DMS 273 (cell line): Measurements from ENCODE around the gene ZFHX3.

Source experiments
- DNase-seq: peaks from one replicate; lab custom pipeline; 2025; ENCODE audit not compliant: unreplicated experiment; lab: John Stamatoyannopoulos, UW

Gene ZFHX3

DNA sequence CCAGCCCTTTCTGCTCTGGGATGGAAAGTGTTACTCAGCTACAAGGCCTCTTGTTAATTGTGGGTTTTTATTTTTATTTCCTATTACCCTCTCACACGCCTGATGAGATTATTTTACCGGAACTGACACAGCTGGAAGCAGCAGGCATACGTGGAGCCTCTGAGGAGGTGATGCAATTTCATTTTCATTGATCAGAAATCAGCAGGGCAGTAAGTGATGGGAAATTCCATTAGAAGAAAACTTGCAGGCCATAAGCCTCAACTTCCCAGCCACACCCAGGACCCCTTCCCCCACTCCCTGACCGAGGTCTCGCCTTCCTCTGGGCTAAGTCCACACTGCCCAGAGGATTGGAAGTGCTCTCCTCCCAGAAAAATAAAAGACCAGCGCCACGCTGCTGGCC lies 69.7 kb downstream of the ZFHX3 start:
- DNase-seq = no peak

DNA sequence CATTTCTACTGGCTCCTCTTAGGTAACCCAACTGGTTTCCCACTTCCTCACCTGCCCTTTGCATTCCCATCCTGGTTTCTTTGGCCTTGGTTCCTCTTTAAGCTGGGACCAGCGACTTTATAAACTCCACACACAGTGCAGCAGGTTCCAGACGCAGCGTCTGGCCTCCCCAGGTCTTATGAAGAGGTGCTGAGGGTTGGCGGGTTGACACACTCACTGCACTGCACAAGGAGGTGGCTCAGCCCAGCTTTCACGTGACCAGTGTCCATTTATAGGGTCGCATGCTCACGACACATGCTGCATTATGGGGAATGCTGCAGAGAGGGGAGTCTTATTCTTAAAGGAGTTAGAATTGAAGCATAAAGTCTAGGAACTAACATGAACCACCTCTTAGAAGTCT lies 70.8 kb downstream of the ZFHX3 start:
- no peak for DNase-seq

DNA sequence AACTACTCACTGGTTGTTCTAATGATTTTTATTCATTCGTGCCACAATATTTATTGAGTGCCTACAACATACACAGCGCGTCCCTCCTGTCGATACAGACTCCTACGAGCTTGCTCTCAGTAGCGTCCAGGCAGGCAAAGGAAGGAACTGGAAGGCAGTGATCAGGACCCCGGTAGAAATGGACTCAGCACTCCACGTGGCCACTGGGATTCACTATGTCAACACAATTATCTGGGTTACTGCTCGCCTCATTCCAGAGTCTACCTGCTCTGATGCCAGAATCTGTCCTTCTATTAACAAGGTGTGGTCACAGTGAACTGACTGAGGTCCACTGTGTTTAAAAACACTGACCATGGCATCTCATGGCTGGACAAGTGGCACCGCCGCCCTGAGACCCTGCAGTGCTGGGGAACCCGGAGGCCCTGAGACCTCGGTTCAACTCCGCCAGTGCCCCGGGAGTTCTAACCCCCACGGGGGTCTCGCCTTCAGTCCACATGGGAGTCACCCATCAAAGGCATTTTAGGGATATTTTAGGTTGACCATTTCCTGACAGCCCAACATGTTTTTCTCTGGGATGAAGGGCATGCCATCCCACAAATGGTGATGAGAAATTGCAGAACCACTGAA lies 71.4 kb downstream of the ZFHX3 start:
- DNase-seq = no peak

DNA sequence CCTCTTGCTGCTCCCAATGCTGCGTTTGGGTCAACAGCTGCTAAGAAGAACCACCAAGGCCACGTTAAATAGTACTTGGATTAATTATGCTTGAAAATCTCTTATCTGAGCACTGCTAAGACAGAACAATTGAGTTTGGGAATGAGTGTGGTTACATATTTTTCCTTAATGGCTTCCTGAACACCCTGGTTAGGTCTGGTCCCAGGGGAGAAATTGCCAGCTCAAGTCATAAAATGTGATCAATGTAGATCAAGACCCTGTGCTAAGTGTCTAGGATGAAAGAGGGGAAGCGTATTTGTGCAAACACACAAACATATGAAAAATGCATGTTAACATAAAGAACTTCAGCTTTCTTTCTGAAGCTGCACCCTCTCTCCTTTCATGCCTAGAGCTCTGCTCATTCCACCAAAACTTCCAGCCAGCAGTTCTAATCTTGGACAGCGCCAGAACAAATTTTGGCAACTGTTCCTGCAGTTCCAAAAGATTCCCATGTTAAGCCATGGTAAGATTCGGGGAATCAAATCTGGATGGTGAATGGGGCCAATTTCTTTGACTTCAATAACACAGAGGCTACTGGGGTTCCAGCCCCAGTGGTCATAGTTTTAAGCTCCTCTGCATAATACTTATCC lies 72.0 kb downstream of the ZFHX3 start:
- no peak for DNase-seq

DNA sequence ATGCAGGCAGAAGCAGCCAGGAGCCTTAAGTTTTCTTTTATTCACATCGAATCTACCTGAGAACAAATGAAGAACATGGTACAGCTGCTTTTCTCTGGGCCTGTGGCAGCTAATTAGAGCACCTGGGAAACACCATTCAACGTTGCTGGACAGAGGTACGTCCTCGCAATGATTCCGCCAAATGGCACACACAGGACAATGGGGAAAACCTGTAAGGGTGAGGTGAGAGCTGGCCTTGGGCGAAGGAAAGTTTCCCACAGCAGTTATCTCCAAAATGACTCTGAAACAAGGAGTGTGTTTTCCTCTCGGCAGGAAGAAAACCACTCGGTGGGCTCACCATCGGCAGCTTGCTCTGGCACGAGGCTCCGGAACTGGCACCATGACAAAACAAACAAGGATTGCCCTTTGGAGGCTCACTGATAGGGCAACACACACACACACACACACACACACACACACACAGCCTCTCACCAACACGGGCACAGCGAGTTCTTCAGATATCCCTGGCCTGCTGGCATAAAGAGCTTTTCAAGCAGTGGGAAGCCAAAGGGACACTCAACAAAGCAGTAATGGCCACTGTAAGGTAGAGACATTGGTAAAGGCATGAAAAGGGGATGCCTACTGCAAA lies 73.7 kb downstream of the ZFHX3 start:
- no peak for DNase-seq

DNA sequence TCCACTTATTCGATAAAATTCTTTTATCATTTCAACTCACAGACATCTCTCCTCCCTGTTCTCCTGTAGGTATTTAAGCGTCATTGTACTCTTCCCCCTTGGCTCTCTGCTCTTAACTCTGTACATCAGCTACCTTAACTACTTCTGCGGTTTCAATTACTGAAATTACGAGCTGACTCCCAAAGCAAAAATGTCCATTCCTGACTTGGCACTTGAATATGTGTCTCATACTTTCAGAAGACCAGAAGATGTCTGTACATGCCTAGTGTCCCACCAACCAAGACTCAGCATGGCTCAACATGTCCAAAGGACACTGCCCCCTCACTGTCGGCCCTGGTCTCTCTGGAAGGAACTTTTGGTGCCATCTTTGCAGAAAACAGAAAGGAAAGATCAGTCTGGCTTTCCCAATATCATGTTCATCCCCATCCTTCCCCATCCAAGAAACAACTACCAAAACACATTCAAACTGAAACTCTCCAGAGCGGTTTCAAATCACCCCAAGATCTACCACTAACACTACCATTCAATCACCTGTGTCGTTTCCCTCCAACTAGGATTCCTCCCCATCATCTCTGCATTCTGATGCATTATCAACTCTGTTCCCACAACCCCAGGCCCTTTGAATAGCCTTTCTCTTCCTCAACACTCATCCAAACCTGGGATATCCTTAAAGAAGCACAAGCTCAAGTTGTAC lies 74.9 kb downstream of the ZFHX3 start:
- DNase-seq = no peak

DNA sequence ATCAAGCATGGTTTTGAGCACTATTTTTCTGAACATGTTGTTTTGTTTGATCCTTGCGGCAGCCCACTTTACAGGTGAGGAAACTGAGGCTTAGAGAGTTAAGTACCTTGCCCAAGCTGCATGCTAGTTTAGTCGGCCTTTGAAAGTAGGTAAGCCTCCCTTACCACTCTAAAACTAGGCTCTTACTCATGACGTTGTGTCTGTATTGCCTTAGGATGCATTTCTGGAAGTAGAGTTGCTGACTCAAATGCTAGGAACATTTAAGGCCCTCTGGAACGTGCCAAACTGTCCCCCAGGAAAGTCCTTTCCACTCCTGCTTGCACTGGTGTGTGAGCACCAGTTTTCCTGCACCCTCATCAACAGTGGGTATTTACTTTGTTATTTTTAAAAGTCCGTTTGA lies 76.6 kb downstream of the ZFHX3 start:
- DNase-seq = no peak

DNA sequence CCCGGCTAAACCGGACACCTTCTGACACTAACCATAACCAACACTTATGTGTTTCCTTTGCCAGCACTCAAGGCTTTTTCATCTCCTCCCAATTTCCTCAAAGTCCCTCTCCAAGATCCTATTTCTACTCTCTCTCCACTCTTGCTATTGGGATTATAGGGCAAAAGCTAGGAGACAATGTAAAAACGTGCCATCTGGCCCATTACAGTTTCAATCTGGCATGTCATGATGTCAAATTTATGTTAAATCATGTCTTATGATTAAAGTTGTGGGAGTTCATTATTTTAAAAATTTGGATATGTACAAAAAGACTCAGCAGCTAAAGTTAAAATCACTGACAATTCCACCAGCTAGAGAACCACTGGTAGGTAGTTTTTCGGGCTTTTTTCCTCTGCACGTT lies 77.3 kb downstream of the ZFHX3 start:
- peak; percentile 40 for DNase-seq

DNA sequence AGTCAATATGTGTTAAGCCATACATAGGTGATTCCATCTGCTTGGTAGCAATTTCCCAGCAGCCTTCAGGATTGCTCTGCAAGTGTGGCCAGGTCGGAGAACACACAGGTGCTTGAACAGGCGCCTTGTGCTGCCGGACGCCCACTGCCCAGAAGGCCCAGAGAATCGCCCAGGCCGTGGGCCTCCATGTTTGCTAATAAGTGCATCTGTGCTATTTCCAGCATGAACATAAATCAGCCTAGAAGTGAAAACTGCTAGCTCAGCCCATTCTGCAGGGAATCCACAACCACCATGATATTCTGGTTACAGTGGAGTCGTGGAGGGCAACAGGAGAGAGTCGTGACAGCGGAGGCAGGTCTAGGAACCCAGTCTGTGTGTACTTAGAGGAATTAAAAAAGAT lies 78.1 kb downstream of the ZFHX3 start:
- DNase-seq = no peak

DNA sequence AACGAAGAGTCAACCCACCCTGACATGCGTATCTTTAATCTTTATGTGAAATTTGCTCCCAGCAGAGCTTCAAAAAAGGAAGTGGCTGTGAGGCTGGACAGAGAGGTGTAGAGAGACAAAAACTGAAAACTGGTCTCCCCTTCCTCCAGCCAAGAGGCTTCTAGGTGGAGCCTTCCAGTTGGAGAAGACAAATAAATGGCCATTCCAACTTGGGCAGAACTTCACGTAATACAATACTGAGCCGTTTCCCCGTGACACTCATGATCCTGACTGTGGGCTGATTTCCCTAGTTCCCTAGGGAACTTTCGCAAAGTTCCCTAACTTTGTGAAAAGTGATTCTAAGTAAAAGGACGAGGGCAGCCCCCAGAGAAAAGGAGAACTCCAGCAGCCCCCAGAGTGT lies 78.8 kb downstream of the ZFHX3 start:
- no peak for DNase-seq

DNA sequence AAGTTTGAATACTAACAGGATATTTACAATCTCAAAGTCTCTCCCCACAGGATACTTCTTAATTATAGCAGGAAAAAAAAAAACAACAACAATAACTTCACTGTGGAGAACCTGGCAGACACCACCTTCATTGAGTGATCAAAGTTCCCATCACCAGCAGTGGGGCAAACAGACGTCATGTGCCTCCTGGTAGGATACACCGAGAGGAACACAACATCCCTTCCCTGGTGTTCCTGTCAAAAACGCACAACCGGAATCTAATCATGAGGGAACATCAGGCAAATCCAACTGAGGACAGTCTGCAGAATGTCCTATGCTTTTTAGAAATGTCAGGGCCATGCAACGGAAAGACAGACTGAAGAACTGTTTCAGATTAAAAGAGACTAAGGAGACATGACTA lies 80.0 kb downstream of the ZFHX3 start:
- no peak for DNase-seq

DNA sequence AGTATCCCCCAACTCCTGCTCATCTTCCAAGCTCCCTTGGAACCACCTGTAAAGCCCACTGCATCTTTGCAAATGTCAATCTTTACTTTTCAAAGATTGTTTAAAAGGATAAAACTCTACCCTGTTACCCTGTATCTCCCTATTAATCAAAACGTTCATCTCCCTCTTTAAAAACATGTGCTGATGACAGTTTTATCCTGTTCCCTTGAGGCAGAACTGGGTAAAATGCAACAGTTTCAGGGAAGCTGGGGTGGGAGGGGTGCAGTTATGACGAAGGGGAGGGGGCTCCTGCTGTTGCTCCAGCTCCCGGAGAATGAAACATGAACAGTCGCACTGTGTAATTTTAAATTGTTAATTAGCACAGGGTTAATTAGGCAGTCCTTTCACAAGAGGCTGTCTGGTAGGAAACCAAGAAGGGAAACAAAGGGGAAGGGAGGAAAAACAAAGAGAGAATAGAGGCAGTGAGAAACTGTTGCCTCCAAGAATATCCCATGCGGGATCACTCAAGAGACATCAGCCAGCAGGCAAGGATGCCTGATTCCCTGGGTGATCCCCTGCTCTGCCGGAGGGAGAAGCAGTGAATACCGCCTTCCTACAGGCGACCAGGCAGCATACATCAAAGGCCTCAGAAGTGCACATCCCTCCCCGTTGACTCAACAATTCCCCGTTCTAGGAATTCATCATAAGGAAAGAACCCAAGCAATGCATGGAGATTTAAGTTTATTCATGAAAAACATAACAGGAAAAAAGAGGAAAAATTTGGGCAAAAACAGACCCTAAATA lies 84.2 kb downstream of the ZFHX3 start:
- no peak for DNase-seq

DNA sequence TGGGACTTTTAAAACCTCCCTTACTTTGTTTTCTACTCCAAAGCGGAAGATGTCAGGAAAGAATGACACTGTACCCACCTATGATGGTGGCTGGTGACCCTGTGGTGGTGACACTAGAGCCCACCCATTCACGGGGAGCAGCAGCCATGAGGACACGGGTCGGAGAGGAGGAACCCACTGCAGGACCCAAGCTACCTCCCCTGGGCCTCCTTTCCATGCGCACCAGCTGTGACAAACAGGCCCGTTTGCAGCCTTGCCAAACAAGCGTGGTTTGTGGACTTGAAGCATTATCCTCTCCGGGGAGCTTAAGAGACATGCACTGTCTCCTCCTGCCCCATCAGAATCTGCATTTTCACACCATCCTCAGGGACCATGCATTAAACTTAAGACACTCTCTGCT lies 85.6 kb downstream of the ZFHX3 start:
- DNase-seq = no peak

DNA sequence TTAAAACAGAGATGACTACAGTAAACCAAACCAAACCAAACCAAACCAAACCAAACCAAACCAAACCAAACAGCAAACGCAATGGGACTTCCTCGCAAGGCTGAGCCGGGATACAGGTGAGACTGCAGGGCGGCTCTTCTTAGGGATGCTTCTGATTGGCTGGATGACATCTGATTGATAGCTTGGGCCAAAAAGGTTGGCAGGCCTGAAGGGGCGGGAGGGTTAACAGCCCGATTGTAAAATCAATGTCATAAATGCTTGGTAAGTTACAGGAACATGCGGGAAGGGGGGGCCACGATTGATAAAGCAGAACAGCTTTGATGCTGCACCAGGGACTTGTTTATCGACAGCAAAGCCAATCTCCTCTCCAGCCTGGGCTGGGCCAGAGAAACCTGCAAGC lies 86.1 kb downstream of the ZFHX3 start:
- peak; percentile 38 for DNase-seq

DNA sequence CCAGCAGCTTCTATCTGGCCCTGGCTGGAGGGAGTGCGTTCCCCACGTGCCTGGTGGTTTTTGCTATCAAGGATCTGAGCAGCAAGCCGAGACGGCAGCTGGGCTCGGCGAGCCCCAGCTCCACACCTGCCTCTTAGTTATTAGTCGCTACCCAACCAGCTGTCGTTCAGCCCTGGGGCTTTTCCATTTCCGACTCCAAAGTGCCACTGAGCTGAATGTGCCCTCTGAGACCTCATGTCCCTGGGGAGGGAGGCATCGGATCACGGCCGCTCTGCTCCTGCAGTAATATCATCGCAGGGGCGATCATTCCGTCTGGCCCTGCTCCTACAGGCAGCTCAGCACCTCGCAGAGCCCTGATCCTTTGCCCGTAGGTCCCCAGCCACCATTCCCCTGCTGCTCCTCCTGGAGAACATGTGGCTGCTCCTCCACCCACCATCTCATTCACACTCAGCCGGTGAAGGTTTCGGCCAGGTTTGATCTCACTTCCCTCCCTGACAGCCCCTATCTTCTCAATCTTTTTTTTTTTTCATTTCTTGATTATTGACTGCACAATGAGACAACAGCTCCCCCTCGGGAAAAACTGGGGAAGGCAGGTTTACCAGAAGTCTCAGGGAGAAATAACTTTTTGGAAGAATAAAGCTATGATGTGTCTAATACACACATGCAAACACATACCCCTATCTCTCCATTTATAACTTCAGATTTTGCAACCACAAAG lies 86.7 kb downstream of the ZFHX3 start:
- peak; percentile 96 for DNase-seq

DNA sequence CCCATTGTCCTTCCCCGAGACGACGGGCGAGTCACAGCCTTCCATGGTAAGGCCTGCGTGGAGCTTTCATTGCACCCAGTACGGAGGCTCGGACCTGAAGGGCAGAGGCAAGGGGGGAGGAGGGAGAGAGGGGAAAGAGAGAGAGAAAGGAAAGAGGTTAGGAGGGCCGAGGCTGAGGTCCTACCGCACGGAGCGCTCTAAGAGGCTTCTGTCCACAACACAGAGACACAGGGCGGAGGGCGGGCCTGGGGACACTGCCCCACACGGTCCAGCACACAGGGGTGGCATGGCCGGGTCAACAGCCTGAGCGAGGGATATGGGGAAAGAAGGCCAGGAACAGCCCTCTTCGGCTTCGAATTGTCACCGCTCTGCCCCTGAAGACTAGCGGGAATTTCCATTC lies 87.8 kb downstream of the ZFHX3 start:
- no peak for DNase-seq

DNA sequence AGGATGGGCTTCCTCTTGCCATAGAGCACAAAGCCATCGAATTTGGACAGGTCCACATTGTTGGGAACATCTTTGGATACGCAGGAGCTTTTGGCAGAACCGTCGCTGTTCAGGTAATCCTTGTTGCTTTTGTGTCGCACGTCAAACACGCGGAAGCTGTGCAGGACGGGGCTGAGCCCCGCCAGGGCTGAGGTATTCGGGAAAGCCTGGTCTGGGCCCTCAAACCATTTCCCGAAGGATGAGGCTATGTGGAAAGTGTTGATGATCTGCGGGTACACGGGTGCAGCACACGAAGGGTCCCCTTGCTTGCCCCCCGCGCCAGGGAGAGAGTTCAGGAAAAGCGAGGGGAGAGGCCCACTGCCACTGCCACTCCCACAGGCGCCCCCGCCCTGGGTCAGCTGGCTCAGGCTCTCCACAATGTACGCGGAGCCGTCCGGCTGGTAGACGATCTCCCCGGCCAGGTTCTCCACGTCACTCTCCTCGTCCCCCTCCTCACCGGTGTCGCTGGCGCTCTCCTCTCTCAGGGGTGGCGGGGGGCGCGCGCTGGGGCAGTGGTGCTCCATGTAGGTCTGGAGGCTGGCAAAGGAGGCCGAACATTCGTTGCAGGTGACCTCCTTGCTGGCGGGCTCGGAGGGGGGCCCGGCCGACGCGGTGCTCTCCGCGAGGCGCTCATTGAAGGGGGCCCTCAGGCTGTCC lies 88.5 kb downstream of the ZFHX3 start:
- no peak for DNase-seq

DNA sequence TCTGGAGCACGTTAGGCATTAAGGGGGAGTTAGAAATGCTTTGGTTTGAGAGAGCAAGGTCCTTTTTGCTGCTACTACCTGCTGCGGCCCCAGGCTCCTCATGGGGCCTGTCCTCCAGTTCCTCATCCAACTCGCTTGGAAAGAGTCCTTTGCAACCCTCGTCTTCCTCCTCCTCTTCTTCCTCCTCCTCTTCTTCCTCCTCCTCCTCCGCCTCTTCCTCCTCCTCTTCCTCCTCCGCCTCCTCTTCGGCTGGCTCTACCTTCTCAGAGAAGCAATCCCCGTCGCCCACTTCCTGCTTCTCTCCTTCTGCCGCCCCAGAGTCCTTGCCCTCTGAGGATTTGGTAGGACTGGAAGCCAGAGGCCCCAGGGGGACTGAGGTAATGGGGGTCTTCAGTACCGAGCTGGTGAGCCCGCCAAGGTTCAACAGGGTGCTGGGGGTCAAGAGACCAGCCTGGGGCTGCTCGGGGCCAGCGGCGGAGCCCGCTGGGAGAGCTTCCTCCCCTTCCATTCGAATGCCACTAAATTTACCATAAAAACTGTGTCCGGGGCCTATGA lies 89.3 kb downstream of the ZFHX3 start:
- no peak for DNase-seq

DNA sequence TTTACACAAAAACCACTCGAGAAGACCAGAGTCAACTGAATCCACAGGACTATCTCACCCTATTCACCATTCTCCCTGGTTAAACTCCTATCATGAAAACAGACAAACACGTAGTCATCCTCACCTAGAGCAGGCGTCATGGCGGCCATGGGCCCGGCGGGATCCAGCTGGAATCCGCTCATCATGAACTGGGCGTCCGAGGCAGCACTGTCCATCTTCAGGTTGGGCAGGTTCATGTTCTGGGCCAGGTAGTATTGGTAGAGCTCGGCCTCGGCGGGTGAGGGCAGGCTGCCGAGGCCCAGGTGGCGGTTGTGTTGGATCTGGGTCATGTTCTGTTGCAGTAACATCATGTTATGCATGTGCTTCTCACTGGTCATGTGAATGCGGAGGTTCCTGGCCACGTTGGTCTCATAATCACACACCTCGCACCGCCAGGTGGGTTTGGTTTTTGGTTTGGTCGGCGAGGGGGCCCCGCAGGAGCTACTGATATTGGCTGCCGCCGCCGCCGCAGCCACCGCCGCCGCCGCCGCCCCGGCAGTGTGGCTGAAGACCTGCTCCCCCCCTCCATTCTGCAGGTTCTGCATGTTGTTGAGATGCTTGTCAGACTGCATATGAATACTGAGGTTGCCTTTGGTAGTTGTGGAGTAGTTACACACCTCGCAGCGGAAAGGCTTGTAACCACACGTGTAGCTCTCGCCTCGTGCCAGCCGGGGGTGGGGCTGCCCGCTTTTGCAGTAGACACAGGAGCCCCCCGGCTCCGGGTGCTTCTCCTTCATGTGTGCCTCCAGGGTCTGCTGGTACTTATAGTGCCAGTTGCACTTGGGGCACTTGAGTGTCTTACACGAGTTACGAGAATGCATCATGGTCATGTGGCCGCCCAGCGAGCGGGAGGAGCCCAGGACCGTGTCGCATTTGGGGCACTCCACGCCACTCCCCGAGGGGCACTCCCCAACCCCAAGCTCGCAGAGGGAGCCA lies 90.3 kb downstream of the ZFHX3 start:
- DNase-seq = no peak
